ENCODE results near the gene NDOR1. TPM values are rescaled to one million over a fixed set of nuclear protein-coding genes. Genes with fewer than 3 reads are reported as not detected.
A peak's percentile ranks its signal among the peaks of the same experiment; 100 is the strongest.

NDOR1 gene
- total and polyA plus RNA-seq, 2 experiments from 2014 or later = 7.8 to 12.3 TPM

GRCh38 chr9:137167747-137168572, 37.5 kb upstream of the NDOR1 start:
- Histone ChIP-seq H2AFZ (no peak overlapping the region), H3K9me3 (ENCODE audit: low read depth) (no peaks in the 10 kb centered on the region), H3K36me3 (replicated peaks; ENCODE audit: insufficient read depth, low read depth) (no peaks in the 10 kb centered on the region), H3K4me3 (no peak overlapping the region), H3K79me2 (no peaks in the 10 kb centered on the region), H4K20me1 (ENCODE audit: insufficient read depth, poor library complexity, severe bottlenecking) (no peaks in the 10 kb centered on the region), H3K27me3 (peaks cover 82% of the 10 kb centered on the region), H3K27ac (no peak overlapping the region), H3K4me2 (peak overlapping the region; percentile 80), H3K9me2 (replicated peaks; ENCODE audit: insufficient read depth) (no peaks in the 10 kb centered on the region), H3K4me1 (ENCODE audit: insufficient read depth) (peaks cover 22% of the 10 kb centered on the region)
- 28% methylated on average over 29 of the region's 57 CpGs for WGBS (ENCODE audit: low lambda C conversion rate, missing lambda C conversion rate)
- peak; percentile 46 for DNase-seq (ENCODE audit: low spot score)
- no peak for TF ChIP-seq EZH2 (IDR thresholded peaks at IDR 0.05; ENCODE audit: borderline replicate concordance)
- no peak for TF ChIP-seq CTCF (IDR thresholded peaks at IDR 0.05; ENCODE audit: poor library complexity)
- no peak for TF ChIP-seq EZH2phosphoT487 (IDR thresholded peaks at IDR 0.05; ENCODE audit: low read depth, severe bottlenecking, unreplicated experiment)

- peak; percentile 60 for TF ChIP-seq EZH2phosphoT487 (IDR thresholded peaks at IDR 0.05; ENCODE audit: low read depth, severe bottlenecking, unreplicated experiment)
- no peak for TF ChIP-seq EZH2 (IDR thresholded peaks at IDR 0.05; ENCODE audit: borderline replicate concordance)
- H3K79me2 ChIP-seq = no peaks in the 10 kb centered on the region
- H3K4me3 ChIP-seq = no peak overlapping the region
- H3K4me2 ChIP-seq = peak overlapping the region; percentile 80
- H4K20me1 ChIP-seq (ENCODE audit: insufficient read depth, poor library complexity, severe bottlenecking) = no peaks in the 10 kb centered on the region
- WGBS (ENCODE audit: low lambda C conversion rate, missing lambda C conversion rate) = 7% methylated on average over 14 of the region's 36 CpGs
- H3K9me3 ChIP-seq (ENCODE audit: low read depth) = no peaks in the 10 kb centered on the region
- DNase-seq (ENCODE audit: low spot score) = no peak
- H3K27ac ChIP-seq = no peak overlapping the region
- peaks cover 76% of the 10 kb centered on the region for H3K27me3 ChIP-seq
- no peaks in the 10 kb centered on the region for H3K9me2 ChIP-seq (replicated peaks; ENCODE audit: insufficient read depth)
- peaks cover 17% of the 10 kb centered on the region for H3K4me1 ChIP-seq (ENCODE audit: insufficient read depth)
- H3K36me3 ChIP-seq (replicated peaks; ENCODE audit: insufficient read depth, low read depth) = no peaks in the 10 kb centered on the region
- H2AFZ ChIP-seq = no peak overlapping the region
Observed at GRCh38 chr9:137168573-137168903, 37.0 kb upstream of the NDOR1 start.

- H4K20me1 ChIP-seq (ENCODE audit: insufficient read depth, poor library complexity, severe bottlenecking) = no peaks in the 10 kb centered on the region
- no peaks in the 10 kb centered on the region for H3K9me3 ChIP-seq (ENCODE audit: low read depth)
- H3K9me2 ChIP-seq (replicated peaks; ENCODE audit: insufficient read depth) = no peaks in the 10 kb centered on the region
- H3K27me3 ChIP-seq = peaks cover 70% of the 10 kb centered on the region
- WGBS (ENCODE audit: low lambda C conversion rate, missing lambda C conversion rate) = 1% methylated on average over 77 of the region's 124 CpGs
- H3K4me2 ChIP-seq = peak overlapping the region; percentile 80
- no peaks in the 10 kb centered on the region for H3K36me3 ChIP-seq (replicated peaks; ENCODE audit: insufficient read depth, low read depth)
- TF ChIP-seq EZH2 (IDR thresholded peaks at IDR 0.05; ENCODE audit: borderline replicate concordance) (peak; percentile 25), CTCF (IDR thresholded peaks at IDR 0.05; ENCODE audit: poor library complexity) (no peak)
- H2AFZ ChIP-seq = no peak overlapping the region
- H3K27ac ChIP-seq = no peak overlapping the region
- H3K4me3 ChIP-seq = no peak overlapping the region
- DNase-seq (ENCODE audit: low spot score) = peak; percentile 49
- H3K79me2 ChIP-seq = no peaks in the 10 kb centered on the region
- H3K4me1 ChIP-seq (ENCODE audit: insufficient read depth) = peaks cover 17% of the 10 kb centered on the region
Observed at GRCh38 chr9:137168904-137169856, 36.3 kb upstream of the NDOR1 start.

Measured in hepatocyte (in vitro differentiated cells).